ENCODE data around the gene NOBOX.
"Not testable (repeated sequence)": the region's sequence is repeated elsewhere in the genome, so short reads cannot be mapped to it uniquely, and the experiment has no call there.

The NOBOX gene

DNA sequence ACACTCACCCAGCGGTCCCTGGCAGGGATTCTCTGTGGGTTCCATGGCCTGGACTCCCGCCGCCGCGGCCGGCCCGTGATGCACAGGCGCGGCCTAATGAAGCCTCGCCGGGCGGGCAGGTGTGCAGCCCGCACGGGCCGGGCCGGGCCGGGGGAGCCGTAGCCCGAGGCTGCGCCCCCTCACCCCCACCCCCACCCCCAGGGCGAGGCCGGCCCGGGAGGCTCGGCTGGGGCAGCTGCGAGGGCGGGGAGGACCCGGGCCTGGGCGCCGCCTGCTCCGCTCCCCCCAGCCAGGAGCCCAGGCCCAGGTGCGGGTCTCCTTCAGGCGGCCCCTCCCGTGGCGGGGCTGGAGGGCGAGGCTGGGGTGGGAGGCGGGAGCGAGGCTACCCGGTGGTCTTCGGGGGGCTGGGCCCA lies at the start of gene NOBOX:
NOBOX (minus strand) TSS at position 45 of the 413 bp plus-strand sequence.
- no peak for DNase-seq

DNA sequence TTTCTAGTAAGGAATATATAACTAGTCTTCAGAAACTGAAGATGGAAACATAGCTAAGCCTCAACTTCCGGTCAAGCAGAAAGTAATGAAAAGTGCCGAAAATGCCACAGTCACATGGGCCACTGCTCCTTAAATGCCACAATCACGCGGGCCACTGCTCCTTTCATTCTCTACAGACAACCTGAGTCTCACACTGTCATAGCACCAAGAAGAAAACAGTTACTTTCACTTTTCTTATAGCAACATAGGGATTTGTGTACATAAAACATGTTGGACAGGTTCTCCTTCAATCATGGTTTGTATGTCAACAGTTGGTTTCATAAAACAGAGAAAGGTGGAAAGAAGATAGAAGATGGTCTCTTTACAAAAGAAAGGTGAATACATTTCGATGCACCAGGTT lies 48.6 kb upstream of the NOBOX start:
- no peak for DNase-seq

DNA sequence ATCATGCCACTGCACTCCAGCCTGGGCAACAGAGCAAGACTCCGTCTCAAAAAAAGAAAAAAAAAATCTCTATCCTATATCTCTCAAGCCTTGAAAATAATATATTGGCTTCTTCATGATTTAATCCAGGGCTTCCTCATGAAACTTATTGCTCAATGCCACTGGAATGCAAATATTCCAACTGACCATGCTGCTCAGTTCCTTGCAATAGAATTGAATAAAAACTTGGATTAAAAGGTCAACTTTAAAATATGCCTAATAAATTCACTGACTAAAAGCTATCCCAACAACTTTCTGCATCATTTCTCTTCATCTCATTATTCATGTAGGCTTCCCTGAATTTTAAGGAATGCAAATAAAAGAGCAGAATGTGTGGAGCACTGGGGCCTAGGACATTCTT lies 42.1 kb upstream of the NOBOX start:
- DNase-seq = no peak

DNA sequence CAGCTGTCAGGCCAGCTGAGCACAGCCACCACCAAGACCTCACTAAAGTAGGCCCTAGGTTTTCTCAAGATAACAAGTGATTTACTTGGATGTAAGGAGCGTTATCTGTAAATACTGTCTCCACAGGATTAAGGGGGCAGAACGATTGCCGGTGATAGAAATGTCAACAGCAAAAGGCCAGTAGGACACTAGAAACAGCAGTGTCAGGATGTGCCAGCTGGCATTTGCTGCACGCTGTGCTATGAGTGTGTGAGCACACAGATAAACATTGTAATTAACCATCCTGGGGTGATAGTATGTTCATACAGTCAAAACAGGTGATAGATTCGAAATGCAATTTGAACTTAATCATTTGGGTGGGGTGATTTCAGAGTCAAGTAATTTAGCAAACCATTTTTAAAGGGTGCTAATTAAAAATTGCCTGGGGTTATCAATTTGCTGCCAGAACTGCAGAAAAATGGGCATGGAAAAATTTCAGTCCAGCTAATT lies 36.3 kb upstream of the NOBOX start:
- DNase-seq = no peak

- no peak for DNase-seq
These were observed 35.3 kb upstream of the NOBOX start for GRCh38 chr7:144438759-144439158.

DNA sequence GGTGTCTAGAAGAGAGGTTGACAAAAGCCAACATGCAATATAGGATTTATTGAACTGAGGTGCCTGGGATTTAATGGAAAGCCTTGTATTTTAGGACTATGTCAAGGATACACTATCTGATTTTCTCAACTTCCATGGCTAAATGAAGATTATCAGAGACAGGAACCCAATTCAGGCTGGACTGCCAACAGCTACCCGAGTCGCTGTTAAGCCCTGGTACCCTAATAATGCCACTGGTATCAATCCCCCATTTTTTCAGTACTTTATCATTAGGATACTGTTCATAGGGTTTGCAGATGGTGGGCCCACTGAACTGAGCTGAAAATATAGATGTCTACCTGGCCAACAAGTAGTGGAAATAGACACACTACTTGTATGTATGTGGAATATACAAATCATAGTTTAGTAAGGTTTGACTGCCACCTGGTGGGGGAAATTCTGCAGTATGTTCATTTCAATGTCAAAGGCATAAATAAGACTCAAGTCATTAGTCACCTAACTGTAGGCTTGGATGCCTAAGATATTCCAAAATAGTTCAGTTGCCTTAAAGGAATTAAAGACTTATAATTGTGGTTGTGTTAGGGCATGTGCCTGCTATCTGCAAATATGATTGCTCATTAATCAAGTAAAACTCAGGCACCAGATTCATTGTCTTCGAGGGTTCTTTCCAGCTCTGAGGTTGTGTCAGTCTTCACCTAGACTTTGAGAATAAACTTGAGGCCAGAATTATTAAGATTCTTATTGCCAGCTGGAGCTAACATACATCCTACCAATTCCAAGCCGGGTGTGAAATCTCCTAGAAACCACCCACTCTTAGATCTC lies 34.1 kb upstream of the NOBOX start:
- DNase-seq = peak; percentile 16 to 33

DNA sequence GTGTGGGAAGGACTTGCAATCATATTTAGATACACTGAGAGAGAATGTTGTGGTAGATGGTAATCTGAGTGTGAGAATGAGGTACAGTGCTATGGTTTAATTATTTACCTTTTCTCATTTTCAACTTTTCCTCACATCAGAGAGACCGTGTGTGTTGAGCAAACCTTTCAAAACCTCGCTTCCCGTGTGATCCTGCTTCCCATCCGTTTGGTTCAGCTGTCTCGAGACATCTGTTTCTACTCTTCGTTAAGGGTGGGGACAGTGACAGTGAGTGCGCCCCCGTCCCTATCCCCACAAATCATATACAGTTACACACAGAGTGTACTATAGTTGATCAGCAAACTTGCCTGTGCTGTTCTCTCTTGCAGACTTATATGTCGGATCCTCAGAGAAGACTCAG lies 33.0 kb upstream of the NOBOX start:
- DNase-seq = no peak

GRCh38 chr7:144428431-144428830 lies 24.9 kb upstream of the NOBOX start:
- no peak for DNase-seq

DNA sequence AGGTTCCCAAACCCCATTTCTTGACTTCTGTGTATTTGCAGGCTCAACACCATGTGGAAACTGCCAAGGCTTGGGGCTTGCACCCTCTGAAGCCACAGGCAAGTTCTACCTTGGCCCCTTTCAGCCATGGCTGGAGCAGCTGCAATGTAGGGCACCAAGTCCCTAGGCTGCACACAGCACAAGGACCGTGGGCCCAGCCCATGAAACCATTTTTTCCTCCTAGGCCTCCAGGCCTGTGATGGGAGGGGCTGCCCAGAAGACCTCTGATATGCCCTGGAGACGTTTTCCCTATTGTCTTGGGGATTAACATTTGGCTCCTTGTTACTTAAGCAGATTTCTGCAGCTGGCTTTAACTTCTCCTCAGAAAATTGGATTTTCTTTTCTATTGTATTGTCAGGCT lies 24.0 kb upstream of the NOBOX start:
- not testable (repeated sequence) for DNase-seq

- DNase-seq = not testable (repeated sequence)
These were observed 15.4 kb upstream of the NOBOX start for GRCh38 chr7:144418931-144419330.

- no peak for DNase-seq
These were observed 12.8 kb upstream of the NOBOX start for GRCh38 chr7:144416341-144416740.

- DNase-seq = no peak
These were observed 12.4 kb upstream of the NOBOX start for GRCh38 chr7:144415858-144416257.

GRCh38 chr7:144414815-144415214 lies 11.3 kb upstream of the NOBOX start:
- DNase-seq = no peak

DNA sequence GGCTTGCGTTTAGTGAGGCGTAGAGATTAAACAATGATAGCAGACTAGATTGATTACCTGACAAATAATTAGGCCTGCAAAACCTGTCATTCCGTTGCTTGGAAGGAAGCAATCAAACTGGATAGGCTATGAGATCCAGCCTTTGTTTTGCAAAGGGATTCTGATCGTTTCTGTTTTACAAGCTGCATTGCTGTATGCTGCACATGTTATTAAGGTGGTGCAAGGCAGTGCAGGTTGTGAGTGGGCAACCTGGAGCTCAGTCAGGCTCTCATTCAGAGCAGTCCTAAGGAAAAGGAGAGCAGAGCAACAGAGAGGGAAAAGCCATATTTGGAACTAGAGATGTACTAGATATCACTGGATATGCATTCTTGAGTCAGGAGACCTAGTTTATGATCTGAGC lies 6.9 kb upstream of the NOBOX start:
- DNase-seq = no peak

DNA sequence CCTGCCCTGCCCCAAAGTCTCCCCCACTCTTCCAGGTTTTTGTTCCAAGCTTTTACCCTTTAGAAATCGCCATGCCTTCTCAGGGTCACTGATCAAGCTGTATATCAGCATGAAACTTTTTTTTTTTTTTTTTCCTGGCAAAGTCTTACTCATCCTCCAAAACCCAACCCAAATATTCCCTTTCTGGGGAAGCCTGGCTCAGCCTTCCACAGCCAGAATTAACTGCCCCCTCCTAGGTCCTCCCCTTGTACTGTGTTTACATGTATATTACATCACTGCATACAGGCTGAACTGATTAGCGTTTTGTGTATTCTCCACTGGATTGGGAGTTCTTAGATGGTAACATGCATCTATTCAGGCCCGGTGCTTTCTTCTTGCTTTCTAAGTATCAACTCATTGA lies 4.6 kb upstream of the NOBOX start:
- DNase-seq = no peak

DNA sequence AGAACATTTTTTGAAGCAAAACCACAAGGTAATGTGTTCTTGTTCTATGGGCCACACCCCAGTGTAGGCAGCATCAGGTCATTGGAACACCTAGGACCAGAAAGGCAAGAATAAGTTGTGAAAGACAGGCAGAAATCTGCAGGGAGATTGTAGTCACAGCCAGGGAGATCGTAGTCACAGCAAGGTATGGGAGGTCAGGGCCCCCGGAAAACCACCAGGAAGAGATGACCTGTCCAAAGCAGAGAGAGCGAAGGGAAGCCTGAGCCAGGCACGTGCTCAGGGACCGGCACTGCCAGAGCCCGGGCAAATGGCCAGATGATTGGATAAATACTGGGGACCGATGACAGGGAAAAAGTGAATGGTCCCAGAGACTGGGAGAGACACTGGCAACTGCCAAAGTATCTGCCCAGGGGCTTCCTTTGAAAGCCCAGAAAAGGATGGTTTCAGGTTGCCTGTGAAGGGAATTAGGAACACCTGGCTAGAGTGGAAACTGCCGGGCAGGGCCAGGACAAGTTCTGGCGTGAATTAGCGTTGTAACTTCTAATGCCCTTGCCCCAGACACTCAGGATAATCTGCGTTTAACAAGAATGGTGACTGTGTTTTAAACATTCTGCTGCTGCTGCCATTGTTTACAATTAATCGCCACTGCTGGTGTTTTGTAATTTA lies 3.9 kb upstream of the NOBOX start:
- DNase-seq = no peak

- DNase-seq = no peak
These were observed 1.5 kb upstream of the NOBOX start for GRCh38 chr7:144404946-144405345.

GRCh38 chr7:144403102-144403501 lies 391 bp downstream of the NOBOX start:
- no peak for DNase-seq

- DNase-seq = no peak
These were observed 2.0 kb downstream of the NOBOX start for GRCh38 chr7:144401490-144401889.

DNA sequence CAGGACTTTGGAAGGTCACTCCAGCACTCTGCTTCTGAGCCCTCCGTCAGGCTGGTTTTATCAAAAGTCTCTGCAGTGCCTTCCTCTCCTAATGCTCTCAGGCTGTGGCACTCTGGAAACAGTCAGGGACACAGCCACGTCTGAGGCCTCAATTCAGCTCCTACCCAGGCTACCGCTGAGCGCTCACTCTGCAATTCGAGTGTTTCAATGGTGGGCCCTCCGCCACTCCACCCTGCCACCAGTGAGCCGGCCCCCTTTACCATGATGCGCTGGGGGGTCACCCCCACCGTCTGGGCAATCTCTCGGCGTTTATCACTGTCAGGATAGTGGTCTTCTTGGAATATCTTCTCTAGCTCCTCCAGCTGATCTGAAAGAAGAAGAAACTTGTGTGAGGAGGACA lies 3.5 kb downstream of the NOBOX start:
- DNase-seq = no peak

DNA sequence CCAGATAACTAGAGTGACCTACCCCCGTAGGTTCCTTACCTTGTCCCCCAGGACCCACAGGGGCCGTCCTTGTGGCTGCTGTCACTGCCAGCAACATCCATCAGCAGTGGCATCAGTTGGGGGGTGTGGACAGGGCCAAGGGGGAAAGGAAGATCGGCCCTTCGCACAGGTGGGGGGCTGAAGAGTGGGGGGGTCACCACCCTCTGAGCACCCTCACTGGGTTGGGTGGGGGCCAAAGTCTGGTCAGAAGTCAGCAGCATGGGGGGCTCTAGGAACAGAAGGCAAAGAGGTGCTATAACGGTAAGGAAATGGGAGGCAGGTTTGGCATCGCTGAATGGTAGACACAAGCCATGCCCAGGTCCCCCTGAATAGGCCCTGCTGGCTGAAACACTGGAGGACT lies 4.6 kb downstream of the NOBOX start:
- no peak for DNase-seq

- DNase-seq = no peak
These were observed 5.2 kb downstream of the NOBOX start for GRCh38 chr7:144398291-144398690.

DNA sequence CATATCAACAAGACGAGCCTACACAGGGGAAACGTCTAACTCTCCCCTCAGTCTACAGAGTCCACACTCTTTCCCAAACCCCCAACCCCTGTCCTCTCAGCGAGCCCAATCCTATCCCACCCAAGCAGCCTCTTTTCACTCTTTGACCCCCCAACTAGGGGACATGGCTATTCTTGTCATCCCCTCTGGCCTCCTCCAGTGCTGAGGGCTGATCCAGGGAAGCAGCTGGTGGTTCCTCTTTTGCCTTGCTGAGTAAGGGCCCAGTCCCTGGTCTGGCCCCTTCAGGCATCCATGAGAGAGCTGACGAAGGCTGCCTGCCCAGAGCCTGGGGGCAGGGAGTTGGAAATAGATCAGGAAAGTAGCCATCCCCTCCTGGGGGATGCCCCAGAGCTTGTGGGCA lies 6.4 kb downstream of the NOBOX start:
- no peak for DNase-seq

- peak; percentile 7 to 8 for DNase-seq
These were observed 11.7 kb downstream of the NOBOX start for GRCh38 chr7:144391823-144392255.
